ENCODE data around the gene SYTL2. TPM values are rescaled to one million over a fixed set of nuclear protein-coding genes. Genes with fewer than 3 reads are reported as not detected.

The SYTL2 gene
- total RNA-seq, 1 experiment from 2014 or later: 132 TPM

DNA sequence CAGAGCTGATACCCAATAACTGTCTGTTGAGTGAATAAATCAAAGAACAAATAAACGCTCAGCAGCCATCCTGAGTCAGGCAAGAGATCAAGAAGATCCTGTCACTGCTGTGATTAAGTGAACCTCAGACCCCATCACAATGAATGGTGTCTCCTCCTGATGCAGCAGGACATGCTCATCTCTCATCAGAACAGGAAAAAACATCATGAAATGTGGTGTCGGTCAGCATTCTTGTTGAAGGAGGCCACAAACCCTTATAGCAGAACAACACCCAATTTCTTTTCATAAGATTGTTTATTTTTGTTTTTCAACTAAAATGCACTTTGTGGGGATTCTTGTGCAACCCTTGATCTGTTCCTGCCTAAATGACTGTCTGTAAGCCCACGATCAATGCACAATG is 60.3 kb downstream of the SYTL2 start:
- Histone ChIP-seq H3K4me3 (ENCODE audit: low read depth in 2 of 2, low read length in 2 of 2) (no peak overlapping the region), H3K9me3 (ENCODE audit: control insufficient read depth, insufficient read depth, low read depth, low read length) (no peaks in the 10 kb centered on the region), H3K27me3 (ENCODE audit: control insufficient read depth, insufficient read depth, low read length) (no peaks in the 10 kb centered on the region), H3K27ac (ENCODE audit: low read length) (no peak overlapping the region), H3K4me1 (ENCODE audit: control insufficient read depth, insufficient read depth, low read length) (peaks cover 2% of the 10 kb centered on the region; the same call in 1 of the 2 replicates), H3K36me3 (ENCODE audit: control insufficient read depth, insufficient read depth, low read length) (no peaks in the 10 kb centered on the region; the same call in 1 of the 2 replicates)
- ATAC-seq (no peak), DNase-seq (ENCODE audit: low read depth, low spot score) (no peak)
- ChIA-PET CTCF (no interaction called here), POLR2A (interaction anchor here (0.5 kb wide), 1 partner anchor 1540 kb away, joined by 6 read pairs; no protein-coding TSS in a partner anchor)
- in situ Hi-C loops (cut with HindIII; ENCODE audit: low pct_unique_long_range_greater_than_20kb, low sequenced_read_pairs) (no loop called here), intact Hi-C loops (cut with micrococcal nuclease; ENCODE audit: unreplicated experiment) (no loop called here)
- TF ChIP-seq TCF7L2 (IDR thresholded peaks at IDR 0.05; ENCODE audit: low read depth, low read length) (no peak), POLR2AphosphoS5 (IDR thresholded peaks at IDR 0.05; ENCODE audit: low read depth, low read length) (no peak), SIN3A (IDR thresholded peaks at IDR 0.05; ENCODE audit: borderline replicate concordance, insufficient read depth, low read depth, low read length) (no peak)
- TF ChIP-seq, protein P1, sequence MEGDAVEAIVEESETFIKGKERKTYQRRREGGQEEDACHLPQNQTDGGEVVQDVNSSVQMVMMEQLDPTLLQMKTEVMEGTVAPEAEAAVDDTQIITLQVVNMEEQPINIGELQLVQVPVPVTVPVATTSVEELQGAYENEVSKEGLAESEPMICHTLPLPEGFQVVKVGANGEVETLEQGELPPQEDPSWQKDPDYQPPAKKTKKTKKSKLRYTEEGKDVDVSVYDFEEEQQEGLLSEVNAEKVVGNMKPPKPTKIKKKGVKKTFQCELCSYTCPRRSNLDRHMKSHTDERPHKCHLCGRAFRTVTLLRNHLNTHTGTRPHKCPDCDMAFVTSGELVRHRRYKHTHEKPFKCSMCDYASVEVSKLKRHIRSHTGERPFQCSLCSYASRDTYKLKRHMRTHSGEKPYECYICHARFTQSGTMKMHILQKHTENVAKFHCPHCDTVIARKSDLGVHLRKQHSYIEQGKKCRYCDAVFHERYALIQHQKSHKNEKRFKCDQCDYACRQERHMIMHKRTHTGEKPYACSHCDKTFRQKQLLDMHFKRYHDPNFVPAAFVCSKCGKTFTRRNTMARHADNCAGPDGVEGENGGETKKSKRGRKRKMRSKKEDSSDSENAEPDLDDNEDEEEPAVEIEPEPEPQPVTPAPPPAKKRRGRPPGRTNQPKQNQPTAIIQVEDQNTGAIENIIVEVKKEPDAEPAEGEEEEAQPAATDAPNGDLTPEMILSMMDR (IDR thresholded peaks at IDR 0.05): no peak
- TF ChIP-seq, protein P2, sequence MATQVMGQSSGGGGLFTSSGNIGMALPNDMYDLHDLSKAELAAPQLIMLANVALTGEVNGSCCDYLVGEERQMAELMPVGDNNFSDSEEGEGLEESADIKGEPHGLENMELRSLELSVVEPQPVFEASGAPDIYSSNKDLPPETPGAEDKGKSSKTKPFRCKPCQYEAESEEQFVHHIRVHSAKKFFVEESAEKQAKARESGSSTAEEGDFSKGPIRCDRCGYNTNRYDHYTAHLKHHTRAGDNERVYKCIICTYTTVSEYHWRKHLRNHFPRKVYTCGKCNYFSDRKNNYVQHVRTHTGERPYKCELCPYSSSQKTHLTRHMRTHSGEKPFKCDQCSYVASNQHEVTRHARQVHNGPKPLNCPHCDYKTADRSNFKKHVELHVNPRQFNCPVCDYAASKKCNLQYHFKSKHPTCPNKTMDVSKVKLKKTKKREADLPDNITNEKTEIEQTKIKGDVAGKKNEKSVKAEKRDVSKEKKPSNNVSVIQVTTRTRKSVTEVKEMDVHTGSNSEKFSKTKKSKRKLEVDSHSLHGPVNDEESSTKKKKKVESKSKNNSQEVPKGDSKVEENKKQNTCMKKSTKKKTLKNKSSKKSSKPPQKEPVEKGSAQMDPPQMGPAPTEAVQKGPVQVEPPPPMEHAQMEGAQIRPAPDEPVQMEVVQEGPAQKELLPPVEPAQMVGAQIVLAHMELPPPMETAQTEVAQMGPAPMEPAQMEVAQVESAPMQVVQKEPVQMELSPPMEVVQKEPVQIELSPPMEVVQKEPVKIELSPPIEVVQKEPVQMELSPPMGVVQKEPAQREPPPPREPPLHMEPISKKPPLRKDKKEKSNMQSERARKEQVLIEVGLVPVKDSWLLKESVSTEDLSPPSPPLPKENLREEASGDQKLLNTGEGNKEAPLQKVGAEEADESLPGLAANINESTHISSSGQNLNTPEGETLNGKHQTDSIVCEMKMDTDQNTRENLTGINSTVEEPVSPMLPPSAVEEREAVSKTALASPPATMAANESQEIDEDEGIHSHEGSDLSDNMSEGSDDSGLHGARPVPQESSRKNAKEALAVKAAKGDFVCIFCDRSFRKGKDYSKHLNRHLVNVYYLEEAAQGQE (IDR thresholded peaks at IDR 0.05; ENCODE audit: insufficient read depth in 1 of 2, low read depth in 2 of 2, low read length in 1 of 2): no peak
- BruUV-seq (replicated peaks): no TSS peak

DNA sequence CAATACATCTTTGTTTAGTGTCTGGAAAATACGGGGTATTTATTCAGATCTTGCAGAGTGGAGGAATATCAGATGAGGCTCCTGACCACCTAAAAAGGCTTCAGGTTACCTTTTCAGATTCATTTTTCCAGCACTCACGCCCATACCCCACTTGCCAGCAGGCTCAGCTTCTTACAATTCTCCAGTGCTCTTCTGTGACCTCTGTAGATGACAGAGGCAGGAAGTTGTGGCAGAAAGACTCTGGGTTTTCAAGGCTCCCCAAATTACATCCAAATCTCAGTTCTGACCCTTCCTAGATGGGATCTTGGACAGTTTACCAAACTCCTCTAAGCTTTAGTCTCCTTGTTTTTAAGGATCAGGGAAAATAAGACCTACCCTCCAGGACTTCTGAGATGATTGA is 61.1 kb downstream of the SYTL2 start:
- Histone ChIP-seq H3K27me3 (ENCODE audit: control insufficient read depth, insufficient read depth, low read length) (no peaks in the 10 kb centered on the region), H3K4me1 (ENCODE audit: control insufficient read depth, insufficient read depth, low read length) (peaks cover 2% of the 10 kb centered on the region; the same call in 1 of the 2 replicates), H3K27ac (ENCODE audit: low read length) (no peak overlapping the region; the same call in 1 of the 2 replicates), H3K36me3 (ENCODE audit: control insufficient read depth, insufficient read depth, low read length) (no peaks in the 10 kb centered on the region; the same call in 1 of the 2 replicates), H3K9me3 (ENCODE audit: control insufficient read depth, insufficient read depth, low read depth, low read length) (no peaks in the 10 kb centered on the region), H3K4me3 (ENCODE audit: low read depth in 2 of 2, low read length in 2 of 2) (no peak overlapping the region)
- ChIA-PET CTCF (interaction anchor here (0.6 kb wide), 1 partner anchor 61 kb away, joined by 3 read pairs; no protein-coding TSS in a partner anchor), POLR2A (no interaction called here)
- intact Hi-C loops (cut with micrococcal nuclease; ENCODE audit: unreplicated experiment): no loop called here
- in situ Hi-C loops (cut with HindIII; ENCODE audit: low pct_unique_long_range_greater_than_20kb, low sequenced_read_pairs): no loop called here
- DNase-seq (ENCODE audit: low read depth, low spot score) (no peak), ATAC-seq (no peak)
- no peak for TF ChIP-seq TCF7L2 (IDR thresholded peaks at IDR 0.05; ENCODE audit: low read depth, low read length)
- no peak for TF ChIP-seq SIN3A (IDR thresholded peaks at IDR 0.05; ENCODE audit: borderline replicate concordance, insufficient read depth, low read depth, low read length)
- TF ChIP-seq, protein P1 (IDR thresholded peaks at IDR 0.05): no peak
- TF ChIP-seq POLR2AphosphoS5 (IDR thresholded peaks at IDR 0.05; ENCODE audit: low read depth, low read length): no peak
- TF ChIP-seq, protein P2 (IDR thresholded peaks at IDR 0.05; ENCODE audit: insufficient read depth in 1 of 2, low read depth in 2 of 2, low read length in 1 of 2): no peak
- no TSS peak for BruUV-seq (replicated peaks)

Measured in Panc1 (cell line).